HepG2 (cell line): ENCODE measurements around the gene ZNF544. TPM values are rescaled to one million over a fixed set of nuclear protein-coding genes. Genes with fewer than 3 reads are reported as not detected.
A peak's percentile ranks its signal among the peaks of the same experiment; 100 is the strongest.

ENCODE experiments used
- AGO2 ChIP-seq: fragments of 200-400 bp; formaldehyde crosslinking; optimal IDR thresholded peaks from 2 replicates; pipeline ENCODE3; 2017; ENCODE audit warnings: mild to moderate bottlenecking, low read depth, low read length, moderate library complexity
- ATF1 ChIP-seq: IDR thresholded peaks from 2 replicates; pipeline ENCODE4 v1.6.1; 2016; ENCODE audit warnings: mild to moderate bottlenecking, control low read depth
- ELF1 ChIP-seq: sonication (generic); formaldehyde crosslinking; IDR thresholded peaks from 2 replicates; pipeline ENCODE4 v1.4.0; 2020; ENCODE audit warnings: missing genetic modification reagents
- KDM5A ChIP-seq: fragments of 200-600 bp; sonication (generic); IDR thresholded peaks from 2 replicates; pipeline ENCODE4 v1.7.0; 2018; ENCODE audit warnings: antibody characterized with exemption, mild to moderate bottlenecking, low read length, borderline replicate concordance
- MED1 ChIP-seq: sonication (generic); formaldehyde crosslinking; IDR thresholded peaks from 2 replicates; pipeline ENCODE4 v1.4.0; 2020; ENCODE audit warnings: missing genetic modification reagents
- NONO ChIP-seq, 2 experiments: fragments of 450-650 bp in 1 of 2; sonication (generic) in 1 of 2; formaldehyde crosslinking in 1 of 2; IDR thresholded peaks in 1 of 2; conservative IDR thresholded peaks in 1 of 2; 2 replicates each; pipeline versions ENCODE4 v1.6.1 to v1.8.0; 2017 to 2022; ENCODE audit warnings: mild to moderate bottlenecking in 1 of 2, missing genetic modification reagents in 1 of 2, moderate library complexity in 1 of 2
- POLR2A ChIP-seq, 2 experiments: IDR thresholded peaks; 2 replicates each; pipeline ENCODE4 v1.6.1; 2011; ENCODE audit warnings: low read depth in 2 of 2, low read length in 2 of 2, mild to moderate bottlenecking in 1 of 2, moderate library complexity in 1 of 2; ENCODE audit not compliant: insufficient read depth in 1 of 2
- RAD21 ChIP-seq: fragments of 450-650 bp; formaldehyde crosslinking; IDR thresholded peaks from 2 replicates; pipeline ENCODE4 v1.5.0; 2020; ENCODE audit warnings: mild to moderate bottlenecking
- REL ChIP-seq: sonication (generic); formaldehyde crosslinking; conservative IDR thresholded peaks from 2 replicates; pipeline ENCODE4 v1.8.0; 2022; ENCODE audit warnings: mild to moderate bottlenecking, missing genetic modification reagents, moderate library complexity
- SP1 ChIP-seq, 2 experiments: fragments of 450-650 bp in 1 of 2; sonication (generic) in 1 of 2; formaldehyde crosslinking in 1 of 2; IDR thresholded peaks; 2 replicates each; pipeline versions ENCODE4 v1.4.0 to v1.6.1; 2016 to 2020; ENCODE audit warnings: missing genetic modification reagents in 1 of 2
- ZFP62 ChIP-seq: sonication (generic); formaldehyde crosslinking; IDR thresholded peaks from 2 replicates; pipeline ENCODE4 v1.4.0; 2020; ENCODE audit warnings: missing genetic modification reagents
- ZNF235 ChIP-seq: sonication (generic); formaldehyde crosslinking; IDR thresholded peaks from 2 replicates; pipeline ENCODE4 v1.8.1; 2023; ENCODE audit warnings: mild to moderate bottlenecking, missing genetic modification reagents, borderline replicate concordance
- ZNF460 ChIP-seq: sonication (generic); formaldehyde crosslinking; IDR thresholded peaks from 2 replicates; pipeline ENCODE4 v1.5.1; 2020; ENCODE audit warnings: missing genetic modification reagents, mild to moderate bottlenecking, borderline replicate concordance
- ZNF503 ChIP-seq: sonication (generic); formaldehyde crosslinking; IDR thresholded peaks from 2 replicates; pipeline ENCODE4 v1.4.0; 2020; ENCODE audit warnings: missing genetic modification reagents
- ZNF629 ChIP-seq: sonication (generic); formaldehyde crosslinking; conservative IDR thresholded peaks from 2 replicates; pipeline ENCODE4 v1.5.0; 2020; ENCODE audit warnings: missing genetic modification reagents
- ZNF646 ChIP-seq: sonication (generic); formaldehyde crosslinking; IDR thresholded peaks from 2 replicates; pipeline ENCODE4 v1.9.0; 2021; ENCODE audit warnings: mild to moderate bottlenecking, missing genetic modification reagents
- ZNF841 ChIP-seq: sonication (generic); formaldehyde crosslinking; IDR thresholded peaks from 2 replicates; pipeline ENCODE4 v1.8.1; 2023; ENCODE audit warnings: missing genetic modification reagents, borderline replicate concordance
- polyA plus RNA-seq, 8 experiments: library from polyadenylated mRNA; depleted of rRNA in 3 of 8; stranded (reverse) in 7 of 8; unstranded in 1 of 8; fragments of >200 nt; fragmentation: Illumina TruSeq in 4 of 8; extraction: Trizol in 4 of 8; gene quantifications; 2 replicates each; pipeline versions ENCODE4 v1.2.1 to v1.2.3, GENCODE V29; 2011 to 2016; ENCODE audit warnings: low read depth in 4 of 8, missing spikeins in 1 of 8, mixed read lengths in 1 of 8; ENCODE audit not compliant: insufficient read depth in 1 of 8
- total RNA-seq, 5 experiments: library from RNA; depleted of rRNA; stranded (reverse); fragments of >200 nt; fragmentation: Illumina TruSeq; extraction: Trizol; gene quantifications; 2 replicates each; pipeline ENCODE4 v1.2.3, GENCODE V29; 2016; ENCODE audit warnings: low read depth in 1 of 5
- TF ChIP-seq, protein P1 (sequence below): sonication (generic); formaldehyde crosslinking; IDR thresholded peaks from 2 replicates; pipeline ENCODE4 v1.5.1; 2020; ENCODE audit warnings: missing genetic modification reagents, mild to moderate bottlenecking, borderline replicate concordance

The ZNF544 gene
- total and polyA plus RNA-seq, 2 of the 13 experiments (the other 11 are each of a cell fraction or from before 2014, with no cell fraction given) = 13.1 to 17.0 TPM

DNA sequence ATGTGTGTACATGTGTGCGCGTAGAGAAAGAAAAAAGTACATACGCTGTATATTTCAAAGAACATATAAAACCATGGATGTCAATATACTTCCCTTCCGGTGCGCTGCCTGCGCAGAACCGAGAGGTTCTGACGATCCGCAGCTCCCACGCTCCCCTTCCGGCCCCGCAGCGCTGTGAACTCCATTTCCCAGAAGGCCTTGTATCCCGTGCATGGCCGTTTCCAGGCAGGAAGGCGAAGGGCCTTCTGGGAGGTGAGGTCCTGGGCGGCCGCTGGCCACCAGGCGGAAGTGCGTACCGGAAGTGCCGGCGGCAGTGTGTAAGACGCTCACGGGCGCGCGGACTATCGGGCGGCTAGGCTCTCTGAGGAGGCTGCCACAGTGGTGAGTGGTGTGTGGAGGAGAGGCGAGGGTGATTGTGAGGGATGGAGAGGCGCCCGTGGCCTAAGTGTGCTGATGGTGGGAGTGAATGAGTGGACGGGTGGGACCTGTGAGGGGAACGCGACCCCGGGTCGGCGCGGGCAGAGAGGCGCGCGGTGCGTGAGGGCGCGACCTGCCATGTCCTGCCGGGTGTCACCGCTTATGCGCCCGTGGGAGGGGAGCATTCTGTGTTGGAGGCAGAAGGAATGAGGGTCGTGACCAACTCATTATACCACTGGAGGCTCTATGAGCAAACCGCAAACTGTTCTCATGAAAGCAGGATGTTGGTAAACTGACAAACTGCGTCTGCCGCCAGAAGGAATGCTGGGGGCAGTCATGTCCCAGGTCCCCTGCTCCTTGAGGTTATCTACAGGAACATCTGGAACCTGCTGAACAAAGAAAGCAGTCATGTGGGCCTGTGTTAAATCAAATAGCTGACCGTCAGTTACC is 76.6 kb downstream of the ZNF544 start, which contains the start of gene ERVK3-1 (continued):
- TF ChIP-seq, protein P1, sequence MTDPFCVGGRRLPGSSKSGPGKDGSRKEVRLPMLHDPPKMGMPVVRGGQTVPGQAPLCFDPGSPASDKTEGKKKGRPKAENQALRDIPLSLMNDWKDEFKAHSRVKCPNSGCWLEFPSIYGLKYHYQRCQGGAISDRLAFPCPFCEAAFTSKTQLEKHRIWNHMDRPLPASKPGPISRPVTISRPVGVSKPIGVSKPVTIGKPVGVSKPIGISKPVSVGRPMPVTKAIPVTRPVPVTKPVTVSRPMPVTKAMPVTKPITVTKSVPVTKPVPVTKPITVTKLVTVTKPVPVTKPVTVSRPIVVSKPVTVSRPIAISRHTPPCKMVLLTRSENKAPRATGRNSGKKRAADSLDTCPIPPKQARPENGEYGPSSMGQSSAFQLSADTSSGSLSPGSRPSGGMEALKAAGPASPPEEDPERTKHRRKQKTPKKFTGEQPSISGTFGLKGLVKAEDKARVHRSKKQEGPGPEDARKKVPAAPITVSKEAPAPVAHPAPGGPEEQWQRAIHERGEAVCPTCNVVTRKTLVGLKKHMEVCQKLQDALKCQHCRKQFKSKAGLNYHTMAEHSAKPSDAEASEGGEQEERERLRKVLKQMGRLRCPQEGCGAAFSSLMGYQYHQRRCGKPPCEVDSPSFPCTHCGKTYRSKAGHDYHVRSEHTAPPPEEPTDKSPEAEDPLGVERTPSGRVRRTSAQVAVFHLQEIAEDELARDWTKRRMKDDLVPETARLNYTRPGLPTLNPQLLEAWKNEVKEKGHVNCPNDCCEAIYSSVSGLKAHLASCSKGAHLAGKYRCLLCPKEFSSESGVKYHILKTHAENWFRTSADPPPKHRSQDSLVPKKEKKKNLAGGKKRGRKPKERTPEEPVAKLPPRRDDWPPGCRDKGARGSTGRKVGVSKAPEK = no peak
- no peak for TF ChIP-seq ZNF841 (CRISPR knock-in tag)
- TF ChIP-seq ZNF235 (CRISPR knock-in tag) = no peak
- peak; percentile 100 for TF ChIP-seq ELF1 (CRISPR knock-in tag)
- peak; percentile 89 for TF ChIP-seq ATF1 (CRISPR knock-in tag)
- TF ChIP-seq ZNF629 = no peak
- peak; percentile 70 to 96 for TF ChIP-seq POLR2A (IDR thresholded peaks at IDR 0.05; ENCODE audit: insufficient read depth in 1 of 2, low read depth in 2 of 2, low read length in 2 of 2)
- 0 out of 2 replicates have a peak, but pooled peaks have one; percentile 8 for TF ChIP-seq RAD21 (CRISPR knock-in tag)
- TF ChIP-seq NONO (IDR thresholded peaks at IDR 0.05) = no peak
- peak; percentile 91 for TF ChIP-seq NONO (CRISPR knock-in tag; conservative IDR thresholded peaks at IDR 0.05)
- TF ChIP-seq SP1 (IDR thresholded peaks at IDR 0.05) = no peak
- 0 out of 2 replicates have a peak, but pooled peaks have one; percentile 2 for TF ChIP-seq SP1 (CRISPR knock-in tag; IDR thresholded peaks at IDR 0.05)
- TF ChIP-seq ZNF503 (CRISPR knock-in tag) = no peak; the same call in 1 of the 2 replicates
- TF ChIP-seq ZFP62 = peak; percentile 54; the same call in 1 of the 2 replicates
- TF ChIP-seq REL (CRISPR knock-in tag) = no peak
- TF ChIP-seq ZNF646 (CRISPR knock-in tag) = no peak
- TF ChIP-seq ZNF460 (CRISPR knock-in tag) = no peak
- TF ChIP-seq KDM5A = peak; percentile 82
- peak; percentile 88 for TF ChIP-seq AGO2
- peak; percentile 52 for TF ChIP-seq MED1 (CRISPR knock-in tag)
